Testis (tissue), 3 donors: ENCODE results near the gene GALNT15. TPM values are rescaled to one million over a fixed set of nuclear protein-coding genes. Genes with fewer than 3 reads are reported as not detected.

ENCODE experiments used
- DNase-seq: peaks from one replicate; pipeline ENCODE4 v3.0.0-alpha.2; 2019
- H3K27ac ChIP-seq, 2 donors: fragments of 200-600 bp; sonication (generic); one replicate each; pipeline ENCODE4 v1.5.1; 2019
- H3K27me3 ChIP-seq: fragments of 200-600 bp; sonication (generic); one replicate; pipeline ENCODE4 v1.5.1; 2019
- H3K36me3 ChIP-seq: fragments of 200-600 bp; sonication (generic); one replicate; pipeline ENCODE4 v1.5.1; 2017; ENCODE audit warnings: low read depth; ENCODE audit errors: missing control alignments
- H3K4me1 ChIP-seq: fragments of 200-600 bp; sonication (generic); one replicate; pipeline ENCODE4 v1.5.1; 2019
- H3K4me3 ChIP-seq, 2 donors: fragments of 200-600 bp; sonication (generic); one replicate each; pipeline ENCODE4 v1.5.1; 2017 to 2019
- H3K9me3 ChIP-seq: fragments of 200-600 bp; sonication (generic); one replicate; pipeline ENCODE4 v1.5.1; 2017
- POLR2A ChIP-seq: fragments of 450-650 bp; IDR thresholded peaks from one replicate; pipeline ENCODE4 v1.6.1; 2017; ENCODE audit warnings: antibody characterized with exemption, mild to moderate bottlenecking, moderate library complexity
- WGBS, 2 donors: methylation state at CpG; one replicate each; pipeline ENCODE4 v1.1.5; 2018; 5-methylcytosine and 5-hydroxymethylcytosine counted together
- intact Hi-C: fragments of 100-400 bp; cut with DNase I; formaldehyde crosslinking; loops from one replicate; pipeline ENCODE4 v1.15.1; 2023; ENCODE audit warnings: low total_unique reads
- polyA plus RNA-seq: library from polyadenylated mRNA; stranded (reverse); fragments of 350-450 nt; fragmentation: Illumina TruSeq; extraction: RNeasy Lipid Tissue Mini Kit (QIAGEN cat#74804); gene quantifications from one replicate; pipeline ENCODE4 v1.2.3, GENCODE V29; 2014; ENCODE audit warnings: low read depth, low replicate concordance; ENCODE audit not compliant: insufficient read depth
- total RNA-seq, 2 donors: library from RNA; depleted of rRNA; stranded (reverse); fragments of >200 nt; gene quantifications; one replicate each; pipeline ENCODE4 v1.2.3, GENCODE V29; 2016
- TF ChIP-seq, protein P1 (sequence below), 3 experiments: fragments of 450-650 bp in 2 of 3; fragments of 200-600 bp in 1 of 3; sonication (generic) in 1 of 3; IDR thresholded peaks; one replicate each; pipeline ENCODE4 v1.5.1; 2016 to 2019; ENCODE audit warnings: antibody characterized with exemption in 3 of 3, mild to moderate bottlenecking in 2 of 3, moderate library complexity in 1 of 3

GALNT15 gene
- total and polyA plus RNA-seq, 3 donors from 2014 or later = 6.6 to 16.5 (median 13.0) TPM

DNA sequence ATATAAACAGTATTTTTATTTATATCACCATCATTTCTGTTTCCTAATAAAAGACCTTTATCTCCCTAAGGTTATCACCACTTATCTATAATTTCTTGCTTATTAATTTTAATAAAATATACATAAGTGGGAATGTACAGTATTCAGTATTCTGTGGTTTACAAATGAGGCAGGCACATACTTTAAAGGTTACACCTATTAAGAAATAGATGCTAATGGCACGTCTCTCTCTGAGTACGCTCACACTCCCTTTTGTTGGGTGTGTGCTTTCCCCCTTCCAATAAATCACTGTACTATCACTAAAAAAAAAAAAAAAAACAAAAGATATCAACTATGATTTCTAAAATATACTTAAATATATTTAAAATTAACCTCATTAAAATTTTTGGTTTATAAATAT is 99.4 kb downstream of the GALNT15 start:
- DNase-seq = no peak
- Histone ChIP-seq H3K27me3 (no peaks in the 10 kb centered on the region), H3K4me3 (no peak overlapping the region), H3K36me3 (no peaks in the 10 kb centered on the region), H3K4me1 (no peaks in the 10 kb centered on the region), H3K9me3 (no peaks in the 10 kb centered on the region), H3K27ac (no peak overlapping the region)
- TF ChIP-seq POLR2A = no peak
- TF ChIP-seq, protein P1, sequence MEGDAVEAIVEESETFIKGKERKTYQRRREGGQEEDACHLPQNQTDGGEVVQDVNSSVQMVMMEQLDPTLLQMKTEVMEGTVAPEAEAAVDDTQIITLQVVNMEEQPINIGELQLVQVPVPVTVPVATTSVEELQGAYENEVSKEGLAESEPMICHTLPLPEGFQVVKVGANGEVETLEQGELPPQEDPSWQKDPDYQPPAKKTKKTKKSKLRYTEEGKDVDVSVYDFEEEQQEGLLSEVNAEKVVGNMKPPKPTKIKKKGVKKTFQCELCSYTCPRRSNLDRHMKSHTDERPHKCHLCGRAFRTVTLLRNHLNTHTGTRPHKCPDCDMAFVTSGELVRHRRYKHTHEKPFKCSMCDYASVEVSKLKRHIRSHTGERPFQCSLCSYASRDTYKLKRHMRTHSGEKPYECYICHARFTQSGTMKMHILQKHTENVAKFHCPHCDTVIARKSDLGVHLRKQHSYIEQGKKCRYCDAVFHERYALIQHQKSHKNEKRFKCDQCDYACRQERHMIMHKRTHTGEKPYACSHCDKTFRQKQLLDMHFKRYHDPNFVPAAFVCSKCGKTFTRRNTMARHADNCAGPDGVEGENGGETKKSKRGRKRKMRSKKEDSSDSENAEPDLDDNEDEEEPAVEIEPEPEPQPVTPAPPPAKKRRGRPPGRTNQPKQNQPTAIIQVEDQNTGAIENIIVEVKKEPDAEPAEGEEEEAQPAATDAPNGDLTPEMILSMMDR (IDR thresholded peaks at IDR 0.05) = no peak
- 93 to 97% methylated on average over 2 of the region's 2 CpGs for WGBS, 2 donors
- intact Hi-C loops = no loop called here

DNA sequence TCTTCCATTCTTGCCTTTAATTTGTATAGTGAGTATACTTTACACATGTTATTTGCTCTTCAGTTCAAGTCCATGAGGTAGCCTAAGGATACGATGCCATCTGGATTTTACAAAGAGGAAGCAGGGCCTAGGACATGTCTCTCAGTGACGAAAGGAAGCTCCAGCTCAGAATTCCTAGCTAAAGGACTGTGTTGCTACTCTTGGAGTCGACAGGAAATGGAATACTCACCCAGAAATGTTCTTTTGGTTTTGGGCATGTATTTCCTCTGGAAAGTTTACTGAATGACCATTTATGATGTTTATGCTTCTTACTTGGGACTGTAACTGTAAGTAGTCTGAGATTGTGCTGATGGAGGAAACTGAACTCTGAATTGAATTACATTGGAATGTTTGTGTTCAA is 103.0 kb downstream of the GALNT15 start:
- no peaks in the 10 kb centered on the region for H3K36me3 ChIP-seq
- intact Hi-C loops = no loop called here
- TF ChIP-seq POLR2A = no peak
- TF ChIP-seq, protein P1 (IDR thresholded peaks at IDR 0.05) = no peak
- DNase-seq = no peak
- no peaks in the 10 kb centered on the region for H3K27me3 ChIP-seq
- H3K4me1 ChIP-seq = no peaks in the 10 kb centered on the region
- no peak overlapping the region for H3K27ac ChIP-seq
- no peaks in the 10 kb centered on the region for H3K9me3 ChIP-seq
- H3K4me3 ChIP-seq = no peak overlapping the region
- WGBS, 2 donors = 85 to 92% methylated on average over 3 of the region's 3 CpGs

DNA sequence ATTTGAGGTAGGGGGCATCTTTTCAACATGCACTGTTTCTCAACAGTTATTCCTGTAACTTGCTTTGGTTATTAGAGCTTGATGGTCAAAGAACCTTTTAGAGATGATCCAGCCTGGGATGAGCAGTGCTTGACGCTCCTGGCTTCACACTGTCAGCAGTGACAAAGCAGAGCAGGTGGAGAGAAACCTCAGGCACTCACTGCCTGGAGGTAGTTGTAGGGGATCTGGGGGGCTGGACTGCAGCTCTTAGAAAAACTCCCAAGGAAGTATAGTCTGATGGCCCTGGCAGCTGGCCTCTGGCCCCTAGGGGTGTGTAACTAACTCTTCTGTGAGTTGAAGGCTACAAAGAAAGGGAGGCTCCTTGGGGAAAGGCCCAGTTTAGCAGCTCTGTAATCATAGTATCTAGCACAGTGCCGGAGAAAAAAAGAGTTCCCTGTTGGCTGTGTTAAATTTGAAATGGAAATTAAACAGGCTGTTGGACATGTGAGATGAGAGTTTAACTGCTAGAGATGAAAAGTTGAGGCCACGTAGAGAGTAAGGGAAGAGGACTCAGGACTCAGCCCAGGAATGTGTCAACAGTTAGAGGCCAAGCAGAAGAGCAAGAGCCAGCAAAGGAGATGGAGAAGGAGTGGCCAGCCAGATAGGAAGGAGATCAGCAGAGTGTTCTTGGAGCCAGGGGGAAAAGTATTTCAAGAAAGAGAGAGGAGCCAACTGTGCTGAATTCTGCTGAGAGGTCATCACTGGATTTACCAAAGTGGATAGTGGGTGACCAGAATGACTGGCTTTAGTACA is 104.7 kb downstream of the GALNT15 start:
- no peak overlapping the region for H3K27ac ChIP-seq
- no peaks in the 10 kb centered on the region for H3K36me3 ChIP-seq
- no peaks in the 10 kb centered on the region for H3K4me1 ChIP-seq
- H3K4me3 ChIP-seq = no peak overlapping the region
- intact Hi-C loops = no loop called here
- H3K9me3 ChIP-seq = no peaks in the 10 kb centered on the region
- no peaks in the 10 kb centered on the region for H3K27me3 ChIP-seq
- whole genome bisulfite sequencing, 2 donors = 62% methylated on average over 3 of the region's 3 CpGs
- no peak for TF ChIP-seq POLR2A
- TF ChIP-seq, protein P1 (IDR thresholded peaks at IDR 0.05) = no peak
- no peak for DNase-seq

DNA sequence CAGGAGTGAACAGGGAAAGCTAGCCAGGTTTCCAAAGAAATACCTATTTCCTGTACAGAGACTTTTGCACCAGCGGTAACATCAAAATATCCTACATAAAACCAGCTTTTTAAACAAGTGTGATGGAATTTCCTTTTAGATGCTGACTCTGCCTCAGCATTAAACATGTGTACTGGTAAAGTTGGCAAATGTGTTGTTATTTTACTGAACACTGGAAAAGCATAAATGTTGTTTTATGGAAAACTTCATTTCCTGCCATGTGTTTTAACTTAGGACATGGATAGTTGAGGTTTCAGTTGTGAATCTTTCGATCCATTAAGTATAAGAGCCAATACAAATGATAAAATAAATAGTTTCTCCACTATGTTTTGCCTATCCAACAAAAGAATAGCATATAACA is 106.2 kb downstream of the GALNT15 start:
- Histone ChIP-seq H3K4me1 (no peaks in the 10 kb centered on the region), H3K9me3 (no peaks in the 10 kb centered on the region), H3K27me3 (no peaks in the 10 kb centered on the region), H3K27ac (no peak overlapping the region), H3K4me3 (no peak overlapping the region), H3K36me3 (no peaks in the 10 kb centered on the region)
- WGBS, 2 donors = 90 to 97% methylated on average over 2 of the region's 2 CpGs
- no peak for DNase-seq
- TF ChIP-seq, protein P1 (IDR thresholded peaks at IDR 0.05) = no peak
- intact Hi-C loops = loop anchor here (10.0 kb wide), 1 partner anchor 264 kb away; no protein-coding TSS in a partner anchor

Other genes with a start within 250 kb of the GALNT15 start
- 10 to 100 TPM; 14.6 to 14.7 TPM for gene DPH3, start 90.3 kb downstream of the GALNT15 start, total RNA-seq
- gene DPH3, start 90.3 kb downstream of the GALNT15 start, polyA plus RNA-seq = 23.6 TPM
- gene OXNAD1, start 90.5 kb downstream of the GALNT15 start, total RNA-seq = 10 to 100 TPM; 27.3 to 31.2 TPM
- gene OXNAD1, start 90.5 kb downstream of the GALNT15 start, polyA plus RNA-seq = 11.8 TPM